WTC11 (cell line): ENCODE measurements around the gene GABBR2. TPM values are rescaled to one million over a fixed set of nuclear protein-coding genes. Genes with fewer than 3 reads are reported as not detected.

Experiments used
- ATAC-seq: fragments of 200-7000 bp; cut with Tn5 transposase; 2 replicates; pipeline ENCODE4 v1.10.0; 2021; ENCODE audit warnings: mild to moderate bottlenecking, moderate library complexity
- CTCF ChIA-PET: fragments of 300-600 bp; sonication (Branson Sonifier 250); formaldehyde crosslinking; loops from one replicate; lab custom pipeline; 2021; ENCODE audit warnings: antibody characterized with exemption; lab: Charles Lee
- POLR2A ChIA-PET: fragments of 350-600 bp; sonication (Branson Sonifier 250); formaldehyde crosslinking; loops from one replicate; lab custom pipeline; 2021; ENCODE audit warnings: antibody characterized with exemption; lab: Charles Lee
- DNase-seq: peaks from one replicate; pipeline ENCODE4 v3.0.0; 2021; ENCODE audit warnings: low spot score
- H3K27ac Mint-ChIP-seq: 2 replicates; pipeline ENCODE4 v1.8.0; 2021; ENCODE audit warnings: mixed read lengths
- H3K27me3 Mint-ChIP-seq: 2 replicates; pipeline ENCODE4 v1.8.0; 2021; ENCODE audit warnings: low read depth, mild to moderate bottlenecking, moderate library complexity, mixed read lengths
- H3K36me3 Mint-ChIP-seq: 2 replicates; pipeline ENCODE4 v1.8.0; 2021; ENCODE audit warnings: mixed read lengths
- H3K4me1 Mint-ChIP-seq: 2 replicates; pipeline ENCODE4 v1.8.0; 2022; ENCODE audit warnings: mixed read lengths
- H3K4me3 Mint-ChIP-seq: 2 replicates; pipeline ENCODE4 v1.8.0; 2021; ENCODE audit warnings: mild to moderate bottlenecking, moderate library complexity, mixed read lengths
- H3K9me3 Mint-ChIP-seq: 2 replicates; pipeline ENCODE4 v1.8.0; 2021; ENCODE audit warnings: mixed read lengths
- ARID4B ChIP-seq: sonication (generic); formaldehyde crosslinking; IDR thresholded peaks from 2 replicates; pipeline ENCODE4 v1.8.0; 2023; ENCODE audit warnings: missing genetic modification reagents, mild to moderate bottlenecking, borderline replicate concordance
- ATF1 ChIP-seq: sonication (generic); formaldehyde crosslinking; IDR thresholded peaks from 2 replicates; pipeline ENCODE4 v1.8.1; 2023; ENCODE audit warnings: mild to moderate bottlenecking, moderate library complexity, missing genetic modification reagents
- ATF2 ChIP-seq: sonication (generic); formaldehyde crosslinking; IDR thresholded peaks from 2 replicates; pipeline ENCODE4 v1.8.1; 2022; ENCODE audit warnings: low read depth, missing genetic modification reagents, borderline replicate concordance
- CBFB ChIP-seq: sonication (generic); formaldehyde crosslinking; IDR thresholded peaks from 2 replicates; pipeline ENCODE4 v1.8.1; 2022; ENCODE audit warnings: mild to moderate bottlenecking, low read depth, missing genetic modification reagents
- CREM ChIP-seq: sonication (generic); formaldehyde crosslinking; IDR thresholded peaks from 2 replicates; pipeline ENCODE4 v1.8.1; 2022; ENCODE audit warnings: mild to moderate bottlenecking, missing genetic modification reagents, moderate library complexity
- ESRRA ChIP-seq: sonication (generic); formaldehyde crosslinking; IDR thresholded peaks from 2 replicates; pipeline ENCODE4 v1.8.1; 2022; ENCODE audit warnings: mild to moderate bottlenecking, missing genetic modification reagents, borderline replicate concordance
- ETV6 ChIP-seq: sonication (generic); formaldehyde crosslinking; IDR thresholded peaks from 2 replicates; pipeline ENCODE4 v1.8.1; 2022; ENCODE audit warnings: mild to moderate bottlenecking, missing genetic modification reagents
- KAT7 ChIP-seq: sonication (generic); formaldehyde crosslinking; IDR thresholded peaks from 2 replicates; pipeline ENCODE4 v1.8.1; 2023; ENCODE audit warnings: missing genetic modification reagents, mild to moderate bottlenecking, borderline replicate concordance
- MYBL2 ChIP-seq: sonication (generic); formaldehyde crosslinking; IDR thresholded peaks from 2 replicates; pipeline ENCODE4 v1.8.1; 2023; ENCODE audit warnings: mild to moderate bottlenecking, moderate library complexity, missing genetic modification reagents
- NR3C1 ChIP-seq: sonication (generic); formaldehyde crosslinking; conservative IDR thresholded peaks from 2 replicates; pipeline ENCODE4 v1.8.1; 2023; ENCODE audit warnings: low read depth, mild to moderate bottlenecking, missing genetic modification reagents
- OVOL2 ChIP-seq: fragments of 250-450 bp; sonication (Bioruptor Pico); IDR thresholded peaks from 2 replicates; pipeline ENCODE4 v1.9.0; 2021; ENCODE audit warnings: mild to moderate bottlenecking, borderline replicate concordance
- STAT6 ChIP-seq: sonication (generic); formaldehyde crosslinking; conservative IDR thresholded peaks from 2 replicates; pipeline ENCODE4 v1.8.1; 2023; ENCODE audit warnings: mild to moderate bottlenecking, low read depth, missing genetic modification reagents, moderate library complexity
- TCF7 ChIP-seq: sonication (generic); formaldehyde crosslinking; IDR thresholded peaks from 2 replicates; pipeline ENCODE4 v1.8.0; 2022; ENCODE audit warnings: mild to moderate bottlenecking, low read depth, missing genetic modification reagents, moderate library complexity
- TP53 ChIP-seq: sonication (generic); formaldehyde crosslinking; IDR thresholded peaks from 2 replicates; pipeline ENCODE4 v1.8.1; 2023; ENCODE audit warnings: mild to moderate bottlenecking, missing genetic modification reagents
- ZBTB21 ChIP-seq: sonication (generic); formaldehyde crosslinking; IDR thresholded peaks from 2 replicates; pipeline ENCODE4 v1.8.1; 2023; ENCODE audit warnings: mild to moderate bottlenecking, missing genetic modification reagents, borderline replicate concordance
- ZNF138 ChIP-seq: sonication (generic); formaldehyde crosslinking; conservative IDR thresholded peaks from 2 replicates; pipeline ENCODE4 v1.8.1; 2022; ENCODE audit warnings: mild to moderate bottlenecking, moderate library complexity, missing genetic modification reagents
- ZNF219 ChIP-seq: sonication (generic); formaldehyde crosslinking; IDR thresholded peaks from 2 replicates; pipeline ENCODE4 v1.8.0; 2023; ENCODE audit warnings: missing genetic modification reagents, mild to moderate bottlenecking, borderline replicate concordance
- ZNF232 ChIP-seq: sonication (generic); formaldehyde crosslinking; IDR thresholded peaks from 2 replicates; pipeline ENCODE4 v1.8.0; 2022; ENCODE audit warnings: mild to moderate bottlenecking, missing genetic modification reagents
- total RNA-seq: library from RNA; stranded (reverse); gene quantifications from 3 replicates; pipeline ENCODE4 v1.2.3, GENCODE V29; 2021

The GABBR2 gene
- total RNA-seq, 1 experiment from 2014 or later: 0.92 TPM

DNA sequence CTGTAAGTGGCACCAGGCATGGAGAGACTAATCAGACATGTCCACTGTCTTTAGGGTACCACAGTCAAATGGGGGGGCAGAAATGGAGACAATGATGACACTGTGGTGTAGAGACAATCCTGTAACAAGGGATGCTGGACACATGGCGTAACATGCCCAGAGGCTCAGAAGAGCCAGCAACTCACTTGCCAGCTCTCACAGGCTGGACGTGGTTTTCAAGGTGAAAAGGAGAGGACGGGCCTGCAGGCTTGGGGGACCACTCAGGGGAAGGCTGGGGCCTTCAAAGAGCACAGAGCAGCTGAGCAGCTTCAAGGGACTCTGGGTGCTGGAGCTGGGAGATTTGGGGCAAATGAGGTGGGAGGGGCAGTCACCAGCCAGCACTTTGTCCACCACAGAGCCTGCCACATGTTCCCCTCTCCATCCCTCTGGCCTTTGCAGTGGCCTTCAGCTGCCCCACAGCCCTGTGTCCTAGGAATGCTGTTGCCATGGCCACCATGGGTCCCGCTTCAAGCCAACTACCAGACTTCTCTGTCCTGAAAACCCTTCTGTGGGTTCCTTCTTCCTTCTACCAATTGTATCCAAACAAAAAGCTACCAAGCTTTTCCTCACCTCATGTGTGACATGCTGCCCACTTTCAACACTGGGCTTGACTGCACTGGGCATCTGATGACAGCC is 140.4 kb downstream of the GABBR2 start:
- no peak for ATAC-seq
- no peaks in the 10 kb centered on the region for H3K4me1 Mint-ChIP-seq
- no peaks in the 10 kb centered on the region for H3K9me3 Mint-ChIP-seq
- H3K27ac Mint-ChIP-seq: no peak overlapping the region
- ChIA-PET POLR2A (no interaction called here), CTCF (no interaction called here)
- no peak for TF ChIP-seq CBFB (CRISPR knock-in tag)
- TF ChIP-seq ZBTB21 (CRISPR knock-in tag): no peak
- TF ChIP-seq ESRRA (CRISPR knock-in tag): no peak
- no peak for TF ChIP-seq ZNF232
- H3K36me3 Mint-ChIP-seq: no peaks in the 10 kb centered on the region
- no peaks in the 10 kb centered on the region for H3K27me3 Mint-ChIP-seq
- no peak for DNase-seq
- H3K4me3 Mint-ChIP-seq: no peak overlapping the region

- ChIA-PET POLR2A (no interaction called here), CTCF (no interaction called here)
- DNase-seq (no peak), ATAC-seq (no peak)
- no peaks in the 10 kb centered on the region for H3K9me3 Mint-ChIP-seq
- no peak overlapping the region for H3K27ac Mint-ChIP-seq
- H3K36me3 Mint-ChIP-seq: no peaks in the 10 kb centered on the region
- no peaks in the 10 kb centered on the region for H3K4me1 Mint-ChIP-seq
- no peaks in the 10 kb centered on the region for H3K27me3 Mint-ChIP-seq
- H3K4me3 Mint-ChIP-seq: no peak overlapping the region
- TF ChIP-seq ZNF232 (no peak), ZNF219 (no peak), OVOL2 (CRISPR knock-in tag) (no peak)
Observed at GRCh38 chr9:98567540-98568233, 141.0 kb downstream of the GABBR2 start.

DNA sequence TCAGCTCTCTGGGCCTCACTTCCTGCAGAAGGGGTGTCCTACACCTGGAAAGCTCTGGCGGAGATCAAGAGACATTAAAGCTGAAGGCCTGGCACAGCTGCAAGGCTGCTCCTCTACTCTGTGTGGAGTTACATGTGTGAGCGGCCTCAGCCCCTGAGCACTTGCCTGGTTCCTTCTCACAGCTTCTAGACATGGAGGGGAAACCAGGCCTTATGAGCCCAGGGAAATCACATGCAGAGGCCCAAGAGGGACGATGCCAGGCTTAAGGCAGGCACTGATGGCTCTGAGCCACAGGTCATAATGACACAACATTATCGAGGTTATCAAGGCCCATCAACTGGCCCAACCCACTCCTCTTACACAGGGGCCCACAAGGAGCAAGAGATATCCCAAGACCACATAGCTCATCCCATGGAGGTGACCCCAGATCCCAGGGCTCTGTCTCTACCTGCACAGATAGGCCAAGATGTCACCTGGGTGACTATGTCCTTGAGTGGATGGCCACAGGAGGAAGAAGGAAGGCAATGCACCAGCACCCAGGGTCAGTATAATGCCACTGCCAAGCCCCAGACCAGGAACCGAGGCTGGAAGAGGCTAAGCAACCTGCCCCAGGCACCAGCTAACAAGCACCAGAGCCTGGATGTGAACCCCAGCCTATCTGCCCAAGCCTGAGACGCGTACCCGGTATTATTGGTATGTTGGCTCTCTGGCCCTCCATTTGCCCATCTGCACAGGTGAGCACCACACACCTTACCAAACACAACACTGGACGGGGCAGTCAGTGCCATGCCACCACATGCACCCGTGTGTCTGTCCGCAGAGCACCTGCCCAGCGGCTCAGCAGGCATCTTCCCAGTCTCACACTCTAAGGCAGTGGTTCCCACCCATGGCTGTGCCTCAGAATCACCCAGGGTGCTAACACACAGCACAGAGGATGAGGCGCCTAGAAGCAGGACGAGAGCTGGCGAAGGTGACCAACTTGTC is 143.3 kb downstream of the GABBR2 start:
- ChIA-PET POLR2A (no interaction called here), CTCF (interaction anchor here (0.9 to 1.9 kb wide), 2 partner anchors 29 kb away, joined by 5 to 6 read pairs; no protein-coding TSS in a partner anchor)
- Mint-ChIP-seq H3K27me3 (no peaks in the 10 kb centered on the region), H3K4me1 (no peaks in the 10 kb centered on the region), H3K4me3 (no peak overlapping the region), H3K36me3 (no peaks in the 10 kb centered on the region), H3K9me3 (no peaks in the 10 kb centered on the region), H3K27ac (no peak overlapping the region)
- DNase-seq: no peak
- no peak for ATAC-seq
- TF ChIP-seq ARID4B (CRISPR knock-in tag) (no peak), ZNF138 (CRISPR knock-in tag) (no peak), ETV6 (CRISPR knock-in tag) (no peak), ATF1 (CRISPR knock-in tag) (no peak), KAT7 (CRISPR knock-in tag) (no peak), NR3C1 (CRISPR knock-in tag) (no peak), TCF7 (no peak), STAT6 (CRISPR knock-in tag) (no peak), MYBL2 (CRISPR knock-in tag) (no peak), TP53 (CRISPR knock-in tag) (no peak), ATF2 (CRISPR knock-in tag) (no peak), CREM (CRISPR knock-in tag) (no peak)
